Gastrocnemius medialis (tissue), 4 donors: ENCODE measurements around the gene CDH23. TPM values are rescaled to one million over a fixed set of nuclear protein-coding genes. Genes with fewer than 3 reads are reported as not detected.

Source experiments
- ATAC-seq, 2 donors: fragments of 150-250 bp; one replicate each; pipeline ENCODE4 v1.9.1; 2016
- DNase-seq, 2 donors: peaks; one replicate each; pipeline ENCODE4 v3.0.0-alpha.2; 2019
- H3K27ac ChIP-seq, 4 donors: fragments of 200-600 bp; sonication (generic); 1 replicate in 1 of 4; 2 replicates in 3 of 4; pipeline ENCODE4 v1.5.1; 2016 to 2018; ENCODE audit warnings: mild to moderate bottlenecking in 2 of 4, moderate library complexity in 1 of 4
- H3K27me3 ChIP-seq, 3 donors: fragments of 200-600 bp; sonication (generic) in 2 of 3; 1 replicate in 1 of 3; 2 replicates in 2 of 3; pipeline versions ENCODE4 v1.5.1 to v1.6.0; 2016 to 2019; ENCODE audit warnings: mild to moderate bottlenecking in 1 of 3, moderate library complexity in 1 of 3
- H3K36me3 ChIP-seq, 2 donors: fragments of 200-600 bp; sonication (generic) in 1 of 2; one replicate each; pipeline ENCODE4 v1.5.1; 2017 to 2018
- H3K4me1 ChIP-seq, 2 donors: fragments of 200-600 bp; sonication (generic) in 1 of 2; one replicate each; pipeline ENCODE4 v1.5.1; 2016 to 2017; ENCODE audit warnings: mild to moderate bottlenecking in 2 of 2
- H3K4me3 ChIP-seq, 4 donors: fragments of 200-600 bp; sonication (generic) in 3 of 4; 1 replicate in 1 of 4; 2 replicates in 3 of 4; pipeline ENCODE4 v1.5.1; 2016 to 2019; ENCODE audit warnings: mild to moderate bottlenecking in 2 of 4
- H3K9me3 ChIP-seq, 3 donors: fragments of 200-600 bp; sonication (generic) in 2 of 3; 1 replicate in 1 of 3; 2 replicates in 2 of 3; pipeline ENCODE4 v1.5.1; 2016 to 2019
- CTCF ChIP-seq, 5 experiments: fragments of 450-650 bp in 3 of 5; fragments of 200-600 bp in 2 of 5; sonication (generic) in 2 of 5; IDR thresholded peaks in 4 of 5; conservative IDR thresholded peaks in 1 of 5; 1 replicate in 4 of 5; 2 replicates in 1 of 5; pipeline ENCODE4 v1.5.1; 2016 to 2019; ENCODE audit warnings: antibody characterized with exemption in 5 of 5, mild to moderate bottlenecking in 3 of 5, moderate library complexity in 3 of 5
- POLR2A ChIP-seq, 2 donors: fragments of 450-650 bp; IDR thresholded peaks; one replicate each; pipeline ENCODE4 v1.6.1; 2017; ENCODE audit warnings: antibody characterized with exemption in 2 of 2, mild to moderate bottlenecking in 2 of 2, moderate library complexity in 2 of 2
- in situ Hi-C, 4 donors: fragments of 200-750 bp; cut with MboI; loops; one replicate each; pipeline versions ENCODE4 v1.15.0 to v1.8.0; 2017; ENCODE audit warnings: low sequenced_read_pairs in 4 of 4
- intact Hi-C: fragments of 100-400 bp; cut with DNase I; formaldehyde crosslinking; loops from one replicate; pipeline ENCODE4 v1.15.1; 2023; ENCODE audit warnings: low total_unique reads
- total RNA-seq, 4 donors: library from RNA; depleted of rRNA; stranded (reverse); fragments of >200 nt; gene quantifications; one replicate each; pipeline versions ENCODE4 v1.1.0 to v1.2.3, GENCODE V29; 2016

Gene CDH23
- total RNA-seq, 4 donors from 2014 or later: 0.53 to 1.8 (median 1.2) TPM

- no peaks in the 10 kb centered on the region for H3K27me3 ChIP-seq
- peak overlapping the region in 3 of 4 donors; percentile 46 to 55 (median 49) for H3K27ac ChIP-seq
- in situ Hi-C loops: no loop called here
- intact Hi-C loops: no loop called here
- ATAC-seq: peak; percentile 28 to 40
- DNase-seq: no peak
- no peaks in the 10 kb centered on the region for H3K36me3 ChIP-seq
- H3K4me1 ChIP-seq: no peaks in the 10 kb centered on the region
- H3K9me3 ChIP-seq: no peaks in the 10 kb centered on the region
- no peak overlapping the region for H3K4me3 ChIP-seq
- TF ChIP-seq POLR2A (IDR thresholded peaks at IDR 0.05): no peak
- TF ChIP-seq CTCF (IDR thresholded peaks at IDR 0.05 in 4 of 5, conservative IDR thresholded peaks at IDR 0.05 in 1 of 5): no peak
Measured at GRCh38 chr10:71435571-71436267, 39.0 kb downstream of the CDH23 start.

GRCh38 chr10:71436268-71437125 is 39.8 kb downstream of the CDH23 start:
- H3K4me3 ChIP-seq: no peak overlapping the region
- peak overlapping the region in 2 of 4 donors; percentile 46 to 55 for H3K27ac ChIP-seq
- peak; percentile 41 to 54 for ATAC-seq
- TF ChIP-seq POLR2A (IDR thresholded peaks at IDR 0.05): no peak
- no peak for TF ChIP-seq CTCF (IDR thresholded peaks at IDR 0.05 in 4 of 5, conservative IDR thresholded peaks at IDR 0.05 in 1 of 5)
- in situ Hi-C loops (no loop called here), intact Hi-C loops (no loop called here)
- DNase-seq: no peak
- H3K27me3 ChIP-seq: no peaks in the 10 kb centered on the region
- no peaks in the 10 kb centered on the region for H3K4me1 ChIP-seq
- H3K9me3 ChIP-seq: no peaks in the 10 kb centered on the region
- no peaks in the 10 kb centered on the region for H3K36me3 ChIP-seq

GRCh38 chr10:71437537-71438092 is 40.9 kb downstream of the CDH23 start:
- no peaks in the 10 kb centered on the region for H3K9me3 ChIP-seq
- no peak overlapping the region for H3K27ac ChIP-seq
- no peak for TF ChIP-seq POLR2A (IDR thresholded peaks at IDR 0.05)
- TF ChIP-seq CTCF (IDR thresholded peaks at IDR 0.05 in 4 of 5, conservative IDR thresholded peaks at IDR 0.05 in 1 of 5): no peak
- ATAC-seq (no peak), DNase-seq (no peak)
- H3K4me1 ChIP-seq: no peaks in the 10 kb centered on the region
- no peaks in the 10 kb centered on the region for H3K27me3 ChIP-seq
- in situ Hi-C loops: no loop called here
- H3K36me3 ChIP-seq: no peaks in the 10 kb centered on the region
- no peak overlapping the region for H3K4me3 ChIP-seq
- intact Hi-C loops: no loop called here

- in situ Hi-C loops (no loop called here), intact Hi-C loops (no loop called here)
- TF ChIP-seq CTCF (IDR thresholded peaks at IDR 0.05 in 4 of 5, conservative IDR thresholded peaks at IDR 0.05 in 1 of 5) (no peak), POLR2A (IDR thresholded peaks at IDR 0.05) (no peak)
- H3K27me3 ChIP-seq: no peaks in the 10 kb centered on the region
- DNase-seq (no peak), ATAC-seq (no peak)
- H3K9me3 ChIP-seq: no peaks in the 10 kb centered on the region
- H3K36me3 ChIP-seq: no peaks in the 10 kb centered on the region
- no peak overlapping the region for H3K4me3 ChIP-seq
- no peak overlapping the region for H3K27ac ChIP-seq
- H3K4me1 ChIP-seq: no peaks in the 10 kb centered on the region
Measured at GRCh38 chr10:71438761-71439160, 42.0 kb downstream of the CDH23 start.
